Motor neuron (in vitro differentiated cells): ENCODE data around the gene DAW1. TPM values are rescaled to one million over a fixed set of nuclear protein-coding genes. Genes with fewer than 3 reads are reported as not detected.

Source experiments
- ATAC-seq, 8 experiments: fragments of 200-7000 bp; cut with Tn5 transposase; replicated peaks in 6 of 8; 2 replicates each; pipeline ENCODE4 v1.8.0; 2021; ENCODE audit warnings: mild to moderate bottlenecking in 8 of 8, moderate library complexity in 8 of 8
- H3K27ac ChIP-seq, 2 donors: fragments of 250-450 bp; sonication (Bioruptor Pico); 2 replicates each; pipeline ENCODE4 v1.9.0; 2021; ENCODE audit warnings: antibody characterized with exemption in 2 of 2, mild to moderate bottlenecking in 2 of 2, moderate library complexity in 1 of 2
- H3K4me1 ChIP-seq, 2 donors: fragments of 250-450 bp; sonication (Bioruptor Pico); replicated peaks in 1 of 2; 2 replicates each; pipeline ENCODE4 v1.6.1; 2021; ENCODE audit warnings: antibody characterized with exemption in 2 of 2, mild to moderate bottlenecking in 2 of 2, moderate library complexity in 1 of 2
- H3K4me3 ChIP-seq, 5 donors: fragments of 250-450 bp; sonication (Bioruptor Pico); 2 replicates each; pipeline ENCODE4 v1.9.0; 2021; ENCODE audit warnings: antibody characterized with exemption in 5 of 5, mild to moderate bottlenecking in 5 of 5, moderate library complexity in 4 of 5
- WGBS, 10 experiments: fragments of 450-650 bp; shearing (Covaris generic); methylation state at CpG; one replicate each; pipeline ENCODE4 v1.0.0; 2022; 5-methylcytosine and 5-hydroxymethylcytosine counted together
- in situ Hi-C, 9 experiments: fragments of 400-800 bp; cut with MboI; loops; one replicate each; pipeline ENCODE4 v1.15.0; 2021; ENCODE audit warnings: low sequenced_read_pairs in 9 of 9, low pct_unique_long_range_greater_than_20kb in 2 of 9; ENCODE audit not compliant: unreplicated experiment in 9 of 9
- total RNA-seq, 8 experiments: library from RNA; unstranded; fragments of 300-600 nt; gene quantifications; 2 replicates each; pipeline versions ENCODE4 v1.2.3 to v1.2.4, GENCODE V29; 2022

DAW1 gene
- total RNA-seq, 8 experiments from 2014 or later: 0.08 to 28.3 (median 0.13) TPM; not detected in 4

GRCh38 chr2:227865291-227865690 is 6.1 kb upstream of the DAW1 start:
- ATAC-seq: no peak
- in situ Hi-C loops: loop anchor here in 1 of 9 experiments (10.0 to 25.0 kb wide), 3 partner anchors 80 to 453 kb away; partner anchors contain the start of gene SCYGR5
- Histone ChIP-seq H3K4me1 (no peaks in the 10 kb centered on the region), H3K27ac (no peak overlapping the region), H3K4me3 (no peak overlapping the region)
- 53 to 88% (median 83%) methylated on average over 1 to 4 of the region's 4 CpGs; no CpG with 5 or more reads in 1 of the 10 experiments for WGBS, 10 experiments

GRCh38 chr2:227867386-227867785 is 4.0 kb upstream of the DAW1 start:
- H3K4me3 ChIP-seq: no peak overlapping the region
- H3K27ac ChIP-seq: no peak overlapping the region
- 56 to 100% (median 71%) methylated on average over 1 to 2 of the region's 2 CpGs; no CpG with 5 or more reads in 2 of the 10 experiments for WGBS, 10 experiments
- ATAC-seq: no peak
- no peaks in the 10 kb centered on the region for H3K4me1 ChIP-seq
- in situ Hi-C loops: loop anchor here in 1 of 9 experiments (10.0 to 25.0 kb wide), 3 partner anchors 83 to 455 kb away; partner anchors contain the start of gene SCYGR5

- Histone ChIP-seq H3K4me3 (peak overlapping the region; percentile 24 to 41 (median 34)), H3K27ac (no peak overlapping the region), H3K4me1 (no peaks in the 10 kb centered on the region)
- ATAC-seq: peak in 4 of 8 experiments; percentile 12 to 42 (median 35)
- 47 to 90% (median 73%) methylated on average over 2 to 9 of the region's 13 CpGs; no CpG with 5 or more reads in 1 of the 10 experiments for WGBS, 10 experiments
- in situ Hi-C loops: loop anchor here in 1 of 9 experiments (25.0 kb wide), 2 partner anchors 209 to 459 kb away; partner anchors contain the start of gene SCYGR5
These were observed 589 bp upstream of the DAW1 start for GRCh38 chr2:227870710-227871374.

- H3K4me3 ChIP-seq: no peak overlapping the region
- no peak for ATAC-seq
- 83 to 100% (median 100%) methylated on average over 1 to 2 of the region's 4 CpGs; no CpG with 5 or more reads in 5 of the 10 experiments for WGBS, 10 experiments
- H3K27ac ChIP-seq: no peak overlapping the region
- no peaks in the 10 kb centered on the region for H3K4me1 ChIP-seq
- in situ Hi-C loops: loop anchor here in 1 of 9 experiments (25.0 kb wide), 2 partner anchors 210 to 460 kb away; partner anchors contain the start of gene SCYGR5
These were observed 1.2 kb downstream of the DAW1 start for GRCh38 chr2:227872676-227873075.

- in situ Hi-C loops: loop anchor here in 2 of 9 experiments (25.0 kb wide), 1 partner anchor 786 kb away; no protein-coding TSS in a partner anchor
- no peaks in the 10 kb centered on the region for H3K4me1 ChIP-seq
- no peak for ATAC-seq
- no peak overlapping the region for H3K4me3 ChIP-seq
- WGBS, 10 experiments: 18 to 93% (median 78%) methylated on average over 1 to 5 of the region's 6 CpGs
- no peak overlapping the region for H3K27ac ChIP-seq
These were observed 4.9 kb downstream of the DAW1 start for GRCh38 chr2:227876300-227876801.

- WGBS, 10 experiments: 0 to 90% (median 40%) methylated on average over 2 to 8 of the region's 9 CpGs; no CpG with 5 or more reads in 1 of the 10 experiments
- no peak overlapping the region for H3K27ac ChIP-seq
- H3K4me3 ChIP-seq: no peak overlapping the region
- ATAC-seq: no peak
- in situ Hi-C loops: loop anchor here in 2 of 9 experiments (25.0 kb wide), 1 partner anchor 785 kb away; no protein-coding TSS in a partner anchor
- no peaks in the 10 kb centered on the region for H3K4me1 ChIP-seq
These were observed 6.2 kb downstream of the DAW1 start for GRCh38 chr2:227877421-227878310.

GRCh38 chr2:227880460-227880859 is 9.0 kb downstream of the DAW1 start:
- 63 to 100% (median 99%) methylated on average over 1 to 3 of the region's 3 CpGs for WGBS, 10 experiments

GRCh38 chr2:227881866-227882517 is 10.6 kb downstream of the DAW1 start:
- in situ Hi-C loops: loop anchor here in 2 of 9 experiments (25.0 kb wide), 1 partner anchor 780 kb away; no protein-coding TSS in a partner anchor
- no peaks in the 10 kb centered on the region for H3K4me1 ChIP-seq
- H3K4me3 ChIP-seq: no peak overlapping the region
- WGBS, 10 experiments: 28 to 95% (median 73%) methylated on average over 1 to 4 of the region's 4 CpGs; no CpG with 5 or more reads in 2 of the 10 experiments
- no peak overlapping the region for H3K27ac ChIP-seq
- ATAC-seq: no peak

More at GRCh38 chr2:227880460-227880859, 9.0 kb downstream of the DAW1 start:
- no peak overlapping the region for H3K27ac ChIP-seq
- no peaks in the 10 kb centered on the region for H3K4me1 ChIP-seq
- no peak for ATAC-seq
- in situ Hi-C loops: loop anchor here in 2 of 9 experiments (25.0 kb wide), 1 partner anchor 782 kb away; no protein-coding TSS in a partner anchor
- H3K4me3 ChIP-seq: no peak overlapping the region

- 0 to 70% (median 13%) methylated on average over 1 to 6 of the region's 6 CpGs; no CpG with 5 or more reads in 2 of the 10 experiments for WGBS, 10 experiments
- in situ Hi-C loops: loop anchor here in 2 of 9 experiments (25.0 kb wide), 1 partner anchor 778 kb away; no protein-coding TSS in a partner anchor
- Histone ChIP-seq H3K27ac (no peak overlapping the region), H3K4me3 (no peak overlapping the region), H3K4me1 (no peaks in the 10 kb centered on the region)
- ATAC-seq: peak in 5 of 8 experiments; percentile 47 to 98 (median 96)
These were observed 13.1 kb downstream of the DAW1 start for GRCh38 chr2:227884511-227884947.

GRCh38 chr2:227886149-227886548 is 14.7 kb downstream of the DAW1 start:
- H3K4me1 ChIP-seq: no peaks in the 10 kb centered on the region
- no peak overlapping the region for H3K4me3 ChIP-seq
- H3K27ac ChIP-seq: no peak overlapping the region
- in situ Hi-C loops: loop anchor here in 2 of 9 experiments (25.0 kb wide), 1 partner anchor 776 kb away; no protein-coding TSS in a partner anchor
- WGBS, 10 experiments: 64 to 100% (median 87%) methylated on average over 1 to 4 of the region's 4 CpGs; no CpG with 5 or more reads in 2 of the 10 experiments
- peak in 1 of 8 experiments; percentile 12 for ATAC-seq

- in situ Hi-C loops: loop anchor here in 2 of 9 experiments (25.0 kb wide), 1 partner anchor 774 kb away; no protein-coding TSS in a partner anchor
- H3K4me1 ChIP-seq: no peaks in the 10 kb centered on the region
- H3K27ac ChIP-seq: no peak overlapping the region
- ATAC-seq: peak in 3 of 8 experiments; percentile 15 to 35 (median 20)
- H3K4me3 ChIP-seq: no peak overlapping the region
- 0 to 72% (median 48%) methylated on average over 2 to 4 of the region's 5 CpGs; no CpG with 5 or more reads in 2 of the 10 experiments for WGBS, 10 experiments
These were observed 16.9 kb downstream of the DAW1 start for GRCh38 chr2:227888289-227888688.
